Camera-type eye (tissue), 1 donor: ENCODE measurements around the gene MRAS. TPM values are rescaled to one million over a fixed set of nuclear protein-coding genes. Genes with fewer than 3 reads are reported as not detected.

Source experiments
- total RNA-seq: library from RNA; depleted of rRNA; stranded (reverse); fragments of >200 nt; gene quantifications from one replicate; pipeline ENCODE4 v1.2.3, GENCODE V29; 2014

The MRAS gene
- total RNA-seq, result 30.2 TPM

DNA sequence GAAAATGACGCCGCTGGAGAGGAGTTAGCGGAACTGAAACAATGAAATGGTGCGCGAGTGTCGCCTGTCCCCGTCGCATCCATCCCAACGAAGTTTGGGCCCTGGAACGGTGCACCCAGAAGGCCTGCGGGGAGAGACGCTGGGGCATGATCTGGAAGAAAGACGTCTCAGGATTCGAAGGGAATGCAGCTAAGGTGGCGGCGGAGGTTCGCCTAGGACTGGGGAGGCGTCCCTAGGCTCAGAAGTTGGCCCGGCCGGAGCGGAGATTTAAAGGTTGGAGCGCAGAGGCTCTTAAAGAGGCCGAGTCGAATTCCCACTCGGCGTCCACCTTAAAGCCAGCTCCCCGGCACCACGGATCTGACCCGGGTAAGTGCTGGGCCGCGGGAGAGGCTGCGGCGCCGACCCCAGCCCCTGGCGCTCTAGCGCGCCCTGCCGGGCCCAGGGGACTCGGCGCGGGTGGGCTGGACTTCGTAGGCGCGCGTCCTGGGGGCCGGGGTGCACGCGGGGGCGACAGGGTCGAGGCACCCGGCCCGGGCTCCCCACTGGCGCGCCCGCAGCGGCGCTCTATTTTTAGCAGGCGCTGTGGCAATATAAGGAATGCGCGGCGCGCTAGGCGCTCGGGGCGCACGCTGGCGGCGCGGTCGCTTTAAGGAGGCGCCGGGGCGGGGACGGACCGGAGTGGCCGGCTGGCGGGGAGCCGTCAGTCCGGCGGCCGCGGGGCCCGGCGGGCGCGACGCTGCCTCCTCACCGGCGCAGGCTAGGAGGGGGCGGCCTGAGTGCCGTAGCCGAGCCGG lies at the start of gene MRAS:
Gene MRAS (plus strand): TSS at position 620 of the 794 bp plus-strand sequence. CDS start 24,305 bp downstream, outside the sequence.

GRCh38 chr3:138329127-138329983 lies 19.0 kb upstream of the MRAS start, which contains the start of gene NME9:
Gene NME9 (minus strand): TSS chr3:138329851. CDS start chr3:138329335, 516 bp downstream.

DNA sequence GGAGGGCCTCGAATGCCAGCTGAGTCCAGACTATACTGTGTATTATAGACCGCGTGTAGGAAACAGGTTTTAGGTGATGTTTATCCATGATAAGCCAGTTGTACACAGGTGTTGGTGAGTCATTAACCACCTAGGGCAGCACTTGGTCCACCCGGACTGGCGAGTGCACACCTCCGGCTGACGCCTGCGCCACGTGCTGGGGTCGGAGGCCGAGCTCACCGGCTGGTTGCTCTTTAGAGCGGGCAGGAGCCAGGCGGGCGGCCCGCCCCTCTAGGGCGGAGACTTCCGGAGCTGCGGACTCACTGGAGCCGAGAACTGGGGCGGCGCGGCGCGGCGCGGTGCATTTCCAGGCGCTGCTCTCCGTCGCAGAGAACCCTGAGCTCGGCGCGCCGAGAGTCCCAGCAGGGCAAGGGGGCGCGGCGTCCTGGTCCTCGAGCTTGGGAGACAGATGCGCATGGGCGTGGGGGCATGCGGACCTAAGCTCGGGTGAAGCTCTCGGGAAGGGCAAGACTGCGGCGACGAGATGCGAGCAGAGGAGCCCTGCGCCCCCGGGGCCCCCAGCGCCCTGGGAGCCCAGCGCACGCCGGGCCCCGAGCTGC lies 86.0 kb downstream of the MRAS start, which contains the start of gene ESYT3:
Gene ESYT3 (plus strand): TSS at position 341 of the 599 bp plus-strand sequence. CDS start 183 bp downstream, at position 524.

Other genes starting within 250 kb of the MRAS start
- gene DZIP1L, start 233.0 kb upstream of the MRAS start, total RNA-seq, result 43.1 TPM
- gene A4GNT, start 216.2 kb upstream of the MRAS start, total RNA-seq, result 0.33 TPM
- gene DBR1, start 173.7 kb upstream of the MRAS start, total RNA-seq, result 24.7 TPM
- 95.7 TPM for gene ARMC8, start 161.3 kb upstream of the MRAS start, total RNA-seq
- gene NME9, start 18.7 kb upstream of the MRAS start, total RNA-seq, result 2.6 TPM
- 3.6 TPM for gene ESYT3, start 86.0 kb downstream of the MRAS start, total RNA-seq
- 85.6 TPM for gene CEP70, start 245.7 kb downstream of the MRAS start, total RNA-seq